ENCODE measurements around the gene ULK2. TPM values are rescaled to one million over a fixed set of nuclear protein-coding genes. Genes with fewer than 3 reads are reported as not detected.

Gene ULK2
- total RNA-seq, 4 donors from 2014 or later = 15.4 to 35.0 (median 26.9) TPM

DNA sequence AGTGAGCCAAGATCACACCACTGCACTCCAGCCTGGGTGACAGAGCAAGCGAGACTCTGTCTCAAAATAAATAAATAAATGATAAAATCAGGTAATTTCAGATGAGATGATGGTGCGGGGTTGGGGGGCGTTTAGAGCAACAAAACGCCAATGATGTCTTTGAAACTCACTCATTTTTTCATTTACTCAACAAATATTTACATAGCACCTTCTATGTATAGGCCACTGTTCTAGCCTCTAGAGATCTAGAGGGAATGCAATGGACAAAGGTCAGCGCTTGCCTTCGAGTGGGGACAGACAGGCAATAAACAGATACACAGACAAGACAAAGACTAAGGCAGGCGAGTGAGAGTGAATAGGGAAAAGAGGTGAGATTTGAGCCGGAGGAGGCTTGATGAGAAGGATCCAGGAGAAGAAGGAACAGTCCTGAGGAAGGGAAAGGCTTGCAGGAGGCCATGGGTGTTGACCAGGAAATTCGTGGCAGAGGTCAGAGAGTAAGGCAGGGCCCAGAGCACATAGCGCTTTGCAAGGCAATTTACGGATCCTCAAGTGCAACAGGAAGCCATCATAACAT is 133.7 kb downstream of the ULK2 start:
- no peaks in the 10 kb centered on the region for H3K4me1 ChIP-seq
- no peak overlapping the region for H3K27ac ChIP-seq
- H3K36me3 ChIP-seq = no peaks in the 10 kb centered on the region
- H3K9me3 ChIP-seq = no peaks in the 10 kb centered on the region
- DNase-seq = no peak
- TF ChIP-seq, protein P1, sequence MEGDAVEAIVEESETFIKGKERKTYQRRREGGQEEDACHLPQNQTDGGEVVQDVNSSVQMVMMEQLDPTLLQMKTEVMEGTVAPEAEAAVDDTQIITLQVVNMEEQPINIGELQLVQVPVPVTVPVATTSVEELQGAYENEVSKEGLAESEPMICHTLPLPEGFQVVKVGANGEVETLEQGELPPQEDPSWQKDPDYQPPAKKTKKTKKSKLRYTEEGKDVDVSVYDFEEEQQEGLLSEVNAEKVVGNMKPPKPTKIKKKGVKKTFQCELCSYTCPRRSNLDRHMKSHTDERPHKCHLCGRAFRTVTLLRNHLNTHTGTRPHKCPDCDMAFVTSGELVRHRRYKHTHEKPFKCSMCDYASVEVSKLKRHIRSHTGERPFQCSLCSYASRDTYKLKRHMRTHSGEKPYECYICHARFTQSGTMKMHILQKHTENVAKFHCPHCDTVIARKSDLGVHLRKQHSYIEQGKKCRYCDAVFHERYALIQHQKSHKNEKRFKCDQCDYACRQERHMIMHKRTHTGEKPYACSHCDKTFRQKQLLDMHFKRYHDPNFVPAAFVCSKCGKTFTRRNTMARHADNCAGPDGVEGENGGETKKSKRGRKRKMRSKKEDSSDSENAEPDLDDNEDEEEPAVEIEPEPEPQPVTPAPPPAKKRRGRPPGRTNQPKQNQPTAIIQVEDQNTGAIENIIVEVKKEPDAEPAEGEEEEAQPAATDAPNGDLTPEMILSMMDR (IDR thresholded peaks at IDR 0.05) = no peak
- TF ChIP-seq POLR2A (IDR thresholded peaks at IDR 0.05) = no peak
- H3K4me3 ChIP-seq = no peak overlapping the region
- no peaks in the 10 kb centered on the region for H3K27me3 ChIP-seq
- intact Hi-C loops (cut with DNase I; ENCODE audit: low total_unique reads) = no loop called here

DNA sequence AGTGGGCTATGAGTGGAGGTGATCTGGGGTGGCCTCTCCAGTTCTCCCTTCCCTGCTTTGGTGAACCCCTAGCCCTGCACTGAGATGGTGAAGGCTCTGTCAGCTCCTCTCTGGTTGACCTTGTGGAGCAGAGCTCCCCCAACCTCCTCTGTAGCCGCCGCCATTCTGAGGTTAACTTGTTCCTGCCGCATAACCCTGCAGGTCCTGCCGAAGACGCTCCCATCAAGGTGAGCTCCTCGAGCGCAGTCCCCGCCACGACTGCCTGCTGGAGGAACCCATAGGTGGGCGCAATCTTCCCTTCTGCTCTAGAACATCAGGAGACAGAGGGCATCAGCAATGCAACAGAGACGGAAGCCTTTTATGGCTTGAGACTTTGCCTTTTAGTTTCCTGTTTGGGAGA is 136.1 kb downstream of the ULK2 start:
- H3K36me3 ChIP-seq = no peaks in the 10 kb centered on the region
- no peak overlapping the region for H3K4me3 ChIP-seq
- no peak overlapping the region for H3K27ac ChIP-seq
- DNase-seq = no peak
- H3K27me3 ChIP-seq = no peaks in the 10 kb centered on the region
- no peaks in the 10 kb centered on the region for H3K9me3 ChIP-seq
- H3K4me1 ChIP-seq = peaks cover 5 to 7% of the 10 kb centered on the region in 2 donors
- TF ChIP-seq, protein P1 (IDR thresholded peaks at IDR 0.05) = no peak
- TF ChIP-seq POLR2A (IDR thresholded peaks at IDR 0.05) = no peak
- intact Hi-C loops (cut with DNase I; ENCODE audit: low total_unique reads) = no loop called here

GRCh38 chr17:19730843-19731242 is 136.9 kb downstream of the ULK2 start:
- no peaks in the 10 kb centered on the region for H3K9me3 ChIP-seq
- H3K4me3 ChIP-seq = no peak overlapping the region
- peaks cover 5 to 7% of the 10 kb centered on the region in 2 donors for H3K4me1 ChIP-seq
- intact Hi-C loops (cut with DNase I; ENCODE audit: low total_unique reads) = no loop called here
- no peak for DNase-seq
- H3K36me3 ChIP-seq = no peaks in the 10 kb centered on the region
- no peak for TF ChIP-seq POLR2A (IDR thresholded peaks at IDR 0.05)
- TF ChIP-seq, protein P1 (IDR thresholded peaks at IDR 0.05) = no peak
- no peak overlapping the region for H3K27ac ChIP-seq
- H3K27me3 ChIP-seq = no peaks in the 10 kb centered on the region

- TF ChIP-seq, protein P1 (IDR thresholded peaks at IDR 0.05) = no peak
- Histone ChIP-seq H3K4me1 (peaks cover 5 to 7% of the 10 kb centered on the region in 2 donors), H3K36me3 (no peaks in the 10 kb centered on the region), H3K27ac (peak overlapping the region; percentile 11 to 95), H3K27me3 (no peaks in the 10 kb centered on the region), H3K9me3 (no peaks in the 10 kb centered on the region), H3K4me3 (no peak overlapping the region)
- intact Hi-C loops (cut with DNase I; ENCODE audit: low total_unique reads) = no loop called here
- DNase-seq = no peak
Observed at GRCh38 chr17:19729900-19730299, 137.8 kb downstream of the ULK2 start.

- Histone ChIP-seq H3K36me3 (no peaks in the 10 kb centered on the region), H3K4me1 (peaks cover 5 to 15% of the 10 kb centered on the region in 2 donors), H3K4me3 (no peak overlapping the region), H3K27ac (peak overlapping the region; percentile 95 to 100), H3K9me3 (no peaks in the 10 kb centered on the region), H3K27me3 (no peaks in the 10 kb centered on the region)
- DNase-seq = peak; percentile 75 to 79
- intact Hi-C loops (cut with DNase I; ENCODE audit: low total_unique reads) = no loop called here
- peak in 1 of 2 donors; percentile 8 for TF ChIP-seq POLR2A (IDR thresholded peaks at IDR 0.05)
- TF ChIP-seq, protein P1 (IDR thresholded peaks at IDR 0.05) = no peak
Observed at GRCh38 chr17:19728084-19728495, 139.6 kb downstream of the ULK2 start.

Measured in uterus (tissue), 4 donors.